Measurements from ENCODE around the gene OVCA2. TPM values are rescaled to one million over a fixed set of nuclear protein-coding genes. Genes with fewer than 3 reads are reported as not detected.

Gene OVCA2
- total and polyA plus RNA-seq, 12 donors: 15.3 to 47.5 (median 17.7) TPM

DNA sequence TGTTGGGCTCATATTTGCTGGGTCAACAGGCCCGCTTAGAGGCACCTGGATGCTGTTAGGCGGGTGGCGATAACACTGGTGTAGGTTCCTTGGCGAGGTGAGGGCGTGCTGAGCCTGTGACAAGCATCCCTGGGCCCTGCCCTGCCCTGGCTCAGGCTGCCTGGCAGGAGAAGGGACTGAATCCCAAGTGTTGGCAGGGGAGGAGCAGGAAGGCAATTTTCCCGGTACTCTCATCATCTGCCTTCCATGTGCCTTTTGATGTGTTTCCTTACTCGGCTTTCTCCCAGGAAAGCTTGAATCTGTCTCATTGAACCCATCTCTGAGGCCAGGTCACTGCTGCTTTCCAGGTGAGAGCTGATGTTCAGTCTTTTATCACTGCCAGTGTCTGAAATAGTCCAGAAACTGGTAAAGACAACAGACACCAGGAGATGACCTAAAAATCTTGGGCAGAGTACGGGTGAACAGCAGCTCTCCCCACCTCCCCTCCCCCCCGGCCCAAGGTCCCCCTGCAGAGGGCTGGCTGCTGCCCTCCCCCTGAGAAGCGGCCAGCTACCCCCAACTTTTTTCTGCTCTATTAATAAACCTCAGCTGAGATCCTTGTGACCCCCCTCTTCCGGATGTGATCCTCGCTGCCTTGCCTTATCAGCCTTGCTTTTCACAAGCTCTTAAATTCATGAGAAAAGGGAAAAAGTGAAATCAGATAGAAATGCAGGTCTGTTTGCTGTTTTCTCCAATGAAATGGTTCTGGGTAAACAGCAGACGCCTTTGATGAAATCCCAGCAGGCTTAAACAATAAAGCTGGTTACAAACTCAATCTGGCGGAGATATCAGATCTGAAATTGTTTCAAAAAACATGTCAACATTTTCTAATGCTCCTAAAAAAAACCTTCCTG is 45.7 kb upstream of the OVCA2 start:
- Histone ChIP-seq H3K4me1 (peaks cover 15 to 48% (median 37%) of the 10 kb centered on the region in 9 donors), H3K4me3 (no peak overlapping the region), H3K27ac (peak overlapping the region in 1 of 10 donors; percentile 9), H3K9me3 (no peaks in the 10 kb centered on the region), H3K36me3 (no peaks in the 10 kb centered on the region), H3K27me3 (peaks cover 0 to 28% (median 0%) of the 10 kb centered on the region in 7 donors)
- TF ChIP-seq, protein P1, sequence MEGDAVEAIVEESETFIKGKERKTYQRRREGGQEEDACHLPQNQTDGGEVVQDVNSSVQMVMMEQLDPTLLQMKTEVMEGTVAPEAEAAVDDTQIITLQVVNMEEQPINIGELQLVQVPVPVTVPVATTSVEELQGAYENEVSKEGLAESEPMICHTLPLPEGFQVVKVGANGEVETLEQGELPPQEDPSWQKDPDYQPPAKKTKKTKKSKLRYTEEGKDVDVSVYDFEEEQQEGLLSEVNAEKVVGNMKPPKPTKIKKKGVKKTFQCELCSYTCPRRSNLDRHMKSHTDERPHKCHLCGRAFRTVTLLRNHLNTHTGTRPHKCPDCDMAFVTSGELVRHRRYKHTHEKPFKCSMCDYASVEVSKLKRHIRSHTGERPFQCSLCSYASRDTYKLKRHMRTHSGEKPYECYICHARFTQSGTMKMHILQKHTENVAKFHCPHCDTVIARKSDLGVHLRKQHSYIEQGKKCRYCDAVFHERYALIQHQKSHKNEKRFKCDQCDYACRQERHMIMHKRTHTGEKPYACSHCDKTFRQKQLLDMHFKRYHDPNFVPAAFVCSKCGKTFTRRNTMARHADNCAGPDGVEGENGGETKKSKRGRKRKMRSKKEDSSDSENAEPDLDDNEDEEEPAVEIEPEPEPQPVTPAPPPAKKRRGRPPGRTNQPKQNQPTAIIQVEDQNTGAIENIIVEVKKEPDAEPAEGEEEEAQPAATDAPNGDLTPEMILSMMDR (IDR thresholded peaks at IDR 0.05): no peak
- no peak for ATAC-seq
- DNase-seq: no peak
- WGBS, 2 donors: 68 to 72% methylated on average over 14 of the region's 14 CpGs
- intact Hi-C loops (cut with DNase I): no loop called here

DNA sequence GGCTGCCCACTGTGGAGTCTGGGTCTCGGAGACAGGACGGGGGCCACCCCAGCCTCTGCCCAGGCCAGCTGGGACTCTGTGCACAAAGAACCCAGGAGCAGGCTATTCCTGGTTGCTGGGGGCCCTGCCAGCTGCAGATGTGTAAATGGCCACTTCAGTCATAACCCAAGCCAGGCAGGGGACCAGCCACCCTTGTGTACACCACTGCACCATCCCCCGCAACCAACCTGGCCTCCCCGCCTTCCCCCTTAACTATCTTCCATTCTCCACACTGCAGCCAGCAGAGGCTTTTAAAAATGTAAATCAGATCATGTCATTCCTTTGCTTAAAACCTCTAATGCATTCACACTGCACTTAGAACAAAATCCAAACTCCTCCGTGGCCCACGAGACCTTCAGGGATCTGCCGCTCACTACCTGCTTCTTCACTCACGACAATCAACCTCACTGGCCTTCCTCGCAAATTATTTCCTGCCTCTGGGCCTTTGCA is 45.0 kb upstream of the OVCA2 start:
- ATAC-seq (peak in 1 of 8 donors; percentile 16), DNase-seq (no peak)
- no peaks in the 10 kb centered on the region for H3K36me3 ChIP-seq
- intact Hi-C loops (cut with DNase I): no loop called here
- H3K4me3 ChIP-seq: no peak overlapping the region
- WGBS, 2 donors: 79 to 85% methylated on average over 9 of the region's 9 CpGs
- no peaks in the 10 kb centered on the region for H3K9me3 ChIP-seq
- TF ChIP-seq, protein P1 (IDR thresholded peaks at IDR 0.05): no peak
- peak overlapping the region in 1 of 10 donors; percentile 9 for H3K27ac ChIP-seq
- peaks cover 15 to 48% (median 37%) of the 10 kb centered on the region in 9 donors for H3K4me1 ChIP-seq
- H3K27me3 ChIP-seq: peaks cover 0 to 28% (median 0%) of the 10 kb centered on the region in 7 donors

DNA sequence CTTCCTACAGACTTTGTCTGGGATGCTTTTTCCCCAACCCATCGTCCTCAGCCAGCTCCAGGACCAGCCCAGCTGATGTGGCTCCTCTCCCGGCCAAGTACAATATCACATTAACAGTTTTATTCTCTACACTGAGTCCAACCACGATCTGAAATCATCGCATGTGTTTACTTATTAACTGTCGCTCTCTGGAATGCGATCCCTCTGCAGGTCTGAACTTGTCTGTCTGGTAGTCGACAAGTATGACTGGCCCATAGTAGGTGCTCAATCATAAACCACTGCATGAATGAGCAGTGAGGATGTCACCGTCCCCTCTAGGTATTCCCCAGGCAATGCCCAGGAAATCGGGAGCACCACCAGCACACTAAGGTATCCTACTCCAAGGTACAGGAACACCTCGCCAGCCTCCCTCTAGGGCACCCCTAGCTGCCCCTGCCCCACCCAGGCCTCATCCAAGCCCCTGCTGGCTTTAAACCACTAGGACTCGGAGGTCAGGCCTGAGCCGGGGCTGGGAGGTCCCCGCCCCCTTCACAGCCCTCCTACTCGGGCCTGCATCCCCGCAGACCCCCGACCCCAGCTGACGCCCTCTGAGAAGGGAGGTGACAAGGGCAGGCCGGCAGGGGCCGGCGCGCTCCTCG is 44.4 kb upstream of the OVCA2 start:
- no peaks in the 10 kb centered on the region for H3K36me3 ChIP-seq
- H3K27me3 ChIP-seq: peaks cover 0 to 28% (median 0%) of the 10 kb centered on the region in 7 donors
- intact Hi-C loops (cut with DNase I): no loop called here
- H3K4me1 ChIP-seq: peaks cover 15 to 48% (median 37%) of the 10 kb centered on the region in 9 donors
- H3K9me3 ChIP-seq: no peaks in the 10 kb centered on the region
- H3K27ac ChIP-seq: peak overlapping the region in 1 of 10 donors; percentile 64
- peak overlapping the region in 9 of 10 donors; percentile 39 to 60 (median 54) for H3K4me3 ChIP-seq
- ATAC-seq (no peak), DNase-seq (no peak)
- WGBS, 2 donors: 69 to 71% methylated on average over 22 of the region's 22 CpGs
- TF ChIP-seq, protein P1 (IDR thresholded peaks at IDR 0.05): no peak
